ENCODE data around the gene MB21D2.
A peak's percentile ranks its signal among the peaks of the same experiment; 100 is the strongest.

MB21D2 gene

DNA sequence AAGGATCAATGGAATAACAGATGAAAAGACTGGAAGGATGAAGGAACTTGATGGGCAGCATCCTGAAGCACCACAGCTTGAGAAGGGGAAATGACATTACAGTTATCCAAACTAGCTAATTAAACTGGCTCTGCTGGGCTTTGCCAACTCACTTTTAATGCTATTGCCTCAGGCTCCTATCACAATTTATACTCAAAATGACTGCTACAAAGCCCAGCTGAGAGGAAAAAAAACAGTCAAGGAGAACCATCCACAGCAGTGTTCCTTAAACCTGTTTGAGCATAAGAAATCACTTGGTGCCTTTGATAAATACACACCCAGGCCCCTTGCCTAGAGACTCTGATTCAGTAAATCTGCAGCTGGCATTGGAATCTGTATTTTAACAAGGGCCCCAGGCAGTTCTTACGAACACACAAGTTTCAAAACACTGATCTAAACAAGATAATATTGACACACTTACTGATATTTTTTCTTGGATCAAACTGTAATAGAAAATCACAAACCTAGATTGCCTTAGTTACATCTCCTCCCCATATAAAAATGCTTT, 85.8 kb downstream of the MB21D2 start:
- DNase-seq: no peak

DNA sequence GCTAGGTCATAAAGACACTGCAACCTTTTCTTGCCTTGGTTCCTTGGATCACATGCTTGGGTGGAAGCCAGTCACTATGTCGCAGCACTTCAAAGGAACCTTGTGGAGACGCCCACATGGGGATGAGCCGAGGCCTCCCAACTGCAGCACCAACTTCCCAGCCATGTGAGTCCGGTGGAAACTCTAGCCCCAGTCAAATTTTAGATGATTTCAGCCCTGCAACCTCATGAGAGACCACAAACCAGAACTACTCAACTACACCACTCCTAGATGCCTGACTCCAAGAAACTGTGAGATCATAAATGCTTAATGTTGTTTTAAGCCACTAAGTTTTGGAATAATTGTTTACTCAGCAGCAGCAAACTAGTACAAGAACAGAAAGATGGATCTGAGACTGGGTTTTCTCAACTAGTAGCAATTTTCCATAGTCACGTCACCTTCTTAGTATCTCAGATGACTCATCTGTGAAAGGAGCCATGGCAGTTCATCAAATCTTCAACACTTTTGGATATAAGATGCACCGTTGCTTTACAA, 86.5 kb downstream of the MB21D2 start:
- DNase-seq: peak; percentile 37 to 58

DNA sequence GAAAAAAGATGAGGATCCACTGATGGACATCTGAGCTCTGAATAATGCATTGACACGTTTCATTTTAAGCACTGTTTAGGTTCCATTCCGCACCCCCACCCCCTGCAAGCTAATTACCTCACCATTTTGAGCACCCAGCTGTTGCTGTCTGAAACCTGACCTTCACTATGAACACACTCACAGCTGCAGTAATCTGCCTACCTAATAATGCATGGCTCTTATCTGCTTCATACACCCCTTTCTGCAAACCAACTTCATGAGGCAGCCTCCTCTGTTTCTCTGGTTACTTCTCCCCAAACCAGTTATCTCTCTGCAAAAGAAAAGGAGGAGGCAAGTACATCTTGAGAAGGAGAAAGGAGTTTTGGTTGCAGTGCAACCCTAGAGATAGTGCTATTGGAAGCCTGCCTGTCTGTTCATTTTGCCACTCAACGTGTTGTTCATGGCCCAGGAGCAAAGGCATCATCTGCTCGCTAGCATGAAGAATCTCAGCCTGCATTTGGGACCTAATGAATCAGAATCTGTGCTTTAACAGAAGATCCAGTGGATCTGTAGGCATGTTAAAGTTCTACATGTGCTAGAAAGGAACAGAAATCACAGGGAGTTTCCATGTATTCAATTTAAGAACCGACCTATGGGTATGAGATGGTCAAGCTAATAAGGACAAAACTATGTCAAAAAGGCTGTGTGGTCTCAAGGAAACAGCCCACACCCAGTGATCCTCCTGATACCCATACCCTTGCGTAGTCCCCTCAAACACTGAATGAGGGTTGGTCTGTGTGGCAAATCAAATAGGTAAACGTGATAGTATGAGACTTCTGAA, 87.2 kb downstream of the MB21D2 start:
- DNase-seq: no peak

DNA sequence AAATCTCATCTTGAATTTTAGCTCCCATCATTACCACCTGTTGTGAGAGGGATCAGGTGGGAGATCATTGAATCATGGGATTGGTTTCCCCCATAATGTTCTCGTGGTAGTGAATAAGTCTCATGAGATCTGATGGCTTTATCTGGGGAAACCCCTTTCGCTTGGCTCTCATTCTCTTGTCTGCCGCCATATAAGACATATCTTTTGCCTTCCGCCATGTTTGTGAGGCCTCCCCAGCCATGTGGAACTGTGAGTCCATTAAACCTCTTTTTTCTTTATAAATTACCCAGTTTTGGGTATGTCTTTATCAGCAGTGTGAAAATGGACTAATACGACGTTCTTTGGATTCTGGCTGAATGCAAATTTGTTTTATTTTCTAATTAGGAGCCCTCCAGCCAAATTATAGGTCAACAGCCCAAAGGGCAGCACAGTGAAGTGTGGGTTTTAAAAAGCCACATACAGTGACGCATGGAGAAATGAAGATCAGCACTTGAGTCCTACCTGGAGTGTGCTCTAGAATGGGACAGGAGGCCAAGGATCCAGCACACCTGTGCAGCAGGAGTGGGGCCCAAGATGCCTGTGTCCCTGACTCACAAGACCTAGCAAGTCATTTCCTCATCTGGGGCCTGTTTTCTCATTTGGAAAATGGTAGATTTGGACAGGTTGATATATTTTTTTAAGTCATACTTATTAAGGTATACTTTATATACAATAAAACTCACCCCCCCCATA, 89.6 kb downstream of the MB21D2 start:
- DNase-seq: no peak

DNA sequence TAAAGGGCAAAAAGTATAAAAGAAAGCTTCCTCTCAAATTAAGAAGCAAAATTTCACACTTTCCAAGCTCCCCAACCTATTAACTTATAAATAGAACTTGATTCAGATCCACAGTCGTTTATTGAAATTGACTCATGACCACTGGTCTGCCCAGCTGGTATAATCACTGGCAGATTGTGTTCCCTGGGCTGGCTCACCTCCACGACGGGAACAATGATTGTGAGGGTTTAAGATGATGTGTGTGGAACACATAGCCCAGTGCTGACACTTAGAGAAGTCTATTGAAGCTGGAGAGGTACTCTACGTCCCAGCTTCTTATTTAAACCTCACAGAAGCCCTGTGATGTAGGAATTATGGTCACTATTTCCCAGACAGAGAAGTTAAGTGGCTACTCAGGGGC, 90.4 kb downstream of the MB21D2 start:
- DNase-seq: peak in 1 of 2 experiments; percentile 27

DNA sequence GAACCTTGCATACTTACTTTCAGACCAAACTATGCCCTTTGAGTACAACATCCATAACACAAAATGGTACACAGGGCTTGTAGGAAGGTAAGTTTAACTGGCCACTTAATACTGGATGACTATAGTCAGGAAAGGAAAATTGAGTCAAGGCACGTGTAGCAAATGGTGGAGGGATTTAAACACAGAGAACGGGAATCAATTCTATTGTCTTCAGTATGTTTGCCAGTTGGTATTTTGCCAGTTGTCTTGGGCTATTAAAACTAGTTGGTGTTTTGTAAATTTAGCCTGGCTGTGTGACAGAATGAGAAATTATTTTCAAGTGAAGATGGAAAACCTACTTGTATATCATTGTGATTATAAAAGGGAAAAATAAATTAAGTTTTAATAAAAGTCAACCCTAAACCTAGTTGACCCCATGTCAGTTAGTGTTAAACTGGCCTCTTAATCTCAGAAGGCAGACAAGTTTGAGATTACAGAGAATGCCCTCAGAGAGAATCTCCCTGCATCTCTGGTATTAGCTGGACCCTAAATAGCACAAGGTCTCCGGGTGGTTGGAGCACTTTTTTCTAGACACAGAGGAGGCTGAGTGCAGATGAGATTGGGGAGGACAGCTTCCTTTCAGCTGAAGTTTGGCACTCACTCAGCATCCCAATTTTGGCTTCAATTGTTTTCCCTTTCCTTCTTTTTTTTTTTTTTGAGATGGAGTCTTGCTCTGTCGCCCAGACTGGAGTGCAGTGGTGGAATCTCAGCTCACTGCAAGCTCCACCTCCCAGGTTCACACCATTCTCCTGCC, 91.2 kb downstream of the MB21D2 start:
- DNase-seq: no peak

DNA sequence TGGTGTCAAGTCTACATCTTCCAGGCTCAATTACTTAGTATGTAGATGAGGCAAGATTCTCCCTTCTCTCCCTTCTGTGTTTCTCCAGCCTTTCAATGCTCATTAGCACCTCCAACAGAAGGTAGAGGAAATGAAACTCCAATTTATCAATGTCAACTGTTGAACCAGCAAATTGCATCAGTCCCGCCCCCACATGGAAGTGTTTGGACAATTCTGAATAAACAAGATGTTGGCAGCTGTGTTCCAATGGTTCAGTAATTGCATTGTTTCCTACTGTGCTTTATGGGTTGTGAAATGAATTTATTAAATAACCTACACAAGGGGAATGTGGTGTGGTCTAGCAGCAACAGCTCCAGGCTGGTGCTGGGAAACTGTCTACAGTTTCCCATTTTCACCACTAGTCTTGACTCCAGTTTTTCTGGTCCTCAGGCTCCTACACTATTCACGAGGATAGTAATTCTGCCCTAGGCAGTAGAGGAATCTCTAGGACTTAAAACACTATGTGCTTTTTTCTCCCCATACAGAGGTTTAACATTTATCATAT, 91.9 kb downstream of the MB21D2 start:
- no peak for DNase-seq

DNA sequence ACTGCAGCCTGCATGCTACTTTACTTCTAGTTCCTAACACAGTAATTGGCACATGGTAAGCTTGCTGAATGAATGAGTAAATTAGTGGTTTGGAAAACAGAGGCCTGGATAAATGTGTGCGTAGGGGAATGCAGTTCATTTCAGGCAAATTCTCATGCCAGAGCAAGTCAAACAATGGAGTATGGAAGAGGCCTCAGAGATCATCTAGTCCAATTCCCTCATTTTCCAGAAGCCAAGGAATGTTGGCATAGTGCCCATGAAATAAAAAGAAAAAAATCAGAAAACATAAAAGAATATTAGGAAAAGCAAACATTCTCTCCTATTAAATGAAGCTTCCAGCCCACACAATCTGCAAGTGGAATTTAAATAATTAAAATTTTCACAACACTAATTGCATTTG, 92.4 kb downstream of the MB21D2 start:
- no peak for DNase-seq

DNA sequence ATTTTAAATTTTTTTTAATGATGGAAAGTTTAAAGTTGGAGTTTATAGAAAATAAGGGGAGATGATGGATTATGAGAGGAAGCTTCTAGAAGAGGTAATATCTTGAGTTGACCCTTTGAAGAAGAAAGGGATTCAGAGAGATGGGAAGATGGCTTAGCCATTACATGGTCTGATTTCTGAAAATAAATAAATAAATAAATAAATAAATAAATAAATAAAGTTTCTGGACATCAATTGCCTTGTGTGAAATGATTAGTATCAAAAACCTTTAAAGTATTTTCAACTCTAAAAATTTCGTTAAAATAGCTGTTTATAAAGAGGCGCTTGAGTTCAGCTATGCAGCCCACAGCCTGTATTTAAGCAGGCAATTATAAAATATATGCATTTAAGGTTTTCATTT, 93.3 kb downstream of the MB21D2 start:
- DNase-seq: no peak

DNA sequence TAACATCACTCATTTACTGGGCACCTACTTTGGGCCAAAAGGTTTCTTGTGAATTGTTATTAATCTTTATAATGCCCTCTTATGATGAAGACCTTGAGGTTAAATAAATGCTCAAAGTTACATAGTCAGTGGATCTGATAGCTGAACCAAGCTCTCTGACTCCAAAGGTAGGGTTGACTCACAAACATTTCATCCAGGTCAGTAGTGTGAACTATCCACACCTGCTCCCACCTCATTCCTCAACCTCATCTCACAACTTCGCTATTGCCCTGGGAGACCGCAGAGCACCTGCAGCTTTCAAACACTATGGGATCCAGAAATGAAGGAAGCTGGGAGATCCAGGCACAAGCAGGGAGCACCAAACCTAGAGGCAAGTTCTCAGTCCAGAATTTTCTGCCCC, 96.5 kb downstream of the MB21D2 start:
- DNase-seq: no peak

DNA sequence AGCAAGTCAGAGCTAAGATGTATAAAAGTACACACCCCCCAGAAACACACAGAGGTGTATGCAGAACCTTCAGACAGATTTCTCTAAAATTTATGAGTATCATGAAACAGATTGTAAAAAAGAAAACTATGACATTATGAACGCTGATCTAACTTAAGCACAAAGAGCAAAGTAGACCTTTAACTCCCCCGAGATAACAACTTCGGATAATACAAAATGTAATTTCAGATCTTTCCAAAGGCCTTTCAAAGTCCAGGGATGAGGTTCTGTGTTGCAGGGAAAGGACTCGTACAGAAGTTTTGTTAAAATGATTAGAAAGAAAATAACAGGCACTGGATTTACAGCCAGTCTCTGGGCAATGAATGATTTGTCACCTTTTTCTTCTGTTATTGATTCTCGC, 97.5 kb downstream of the MB21D2 start:
- DNase-seq: no peak

DNA sequence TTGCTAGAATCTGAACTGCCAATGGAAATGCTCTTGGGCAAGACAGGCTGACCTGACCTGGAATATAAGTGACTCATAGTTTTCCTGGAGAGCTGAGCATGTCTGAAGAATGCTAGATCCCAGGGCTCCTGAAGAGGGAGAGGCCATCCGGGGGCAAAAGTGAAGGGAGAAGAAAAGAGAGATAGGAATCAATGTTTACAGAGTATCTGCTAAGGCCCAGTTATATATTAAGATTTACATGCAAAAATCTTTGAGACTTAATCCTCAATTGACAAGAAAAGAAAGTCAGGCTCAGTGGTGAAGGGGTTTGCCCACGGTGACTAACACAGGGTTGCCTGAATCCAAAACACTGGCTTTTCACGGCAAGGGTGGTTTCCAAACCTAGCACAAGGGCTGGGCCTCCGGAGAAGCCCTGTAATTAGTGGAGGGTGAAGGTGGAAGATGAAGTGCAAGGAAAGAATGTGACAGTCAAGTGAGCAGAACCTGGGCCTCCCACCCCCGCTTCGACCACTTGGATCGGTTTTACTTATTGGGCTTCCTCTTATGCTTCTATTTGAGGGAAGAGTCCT, 98.6 kb downstream of the MB21D2 start:
- peak; percentile 51 to 65 for DNase-seq

DNA sequence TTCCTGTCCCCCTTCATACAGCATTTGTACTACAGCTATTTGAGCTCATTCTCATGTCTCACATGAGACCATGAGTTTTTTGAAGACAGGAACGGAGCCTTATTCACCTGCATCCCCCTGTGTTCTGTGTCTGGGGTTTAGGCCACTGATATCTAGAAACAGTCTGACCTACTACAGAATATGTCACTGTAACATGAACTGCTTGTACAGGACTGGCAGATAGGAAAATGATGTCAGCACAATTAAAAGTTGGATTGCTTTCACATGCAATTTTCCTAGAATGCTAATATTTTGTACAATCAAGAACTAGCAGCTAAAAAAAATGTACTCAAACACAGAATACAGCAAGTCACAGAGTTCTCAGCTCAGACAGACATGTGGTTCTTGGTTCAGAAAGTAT, 99.5 kb downstream of the MB21D2 start:
- no peak for DNase-seq

DNA sequence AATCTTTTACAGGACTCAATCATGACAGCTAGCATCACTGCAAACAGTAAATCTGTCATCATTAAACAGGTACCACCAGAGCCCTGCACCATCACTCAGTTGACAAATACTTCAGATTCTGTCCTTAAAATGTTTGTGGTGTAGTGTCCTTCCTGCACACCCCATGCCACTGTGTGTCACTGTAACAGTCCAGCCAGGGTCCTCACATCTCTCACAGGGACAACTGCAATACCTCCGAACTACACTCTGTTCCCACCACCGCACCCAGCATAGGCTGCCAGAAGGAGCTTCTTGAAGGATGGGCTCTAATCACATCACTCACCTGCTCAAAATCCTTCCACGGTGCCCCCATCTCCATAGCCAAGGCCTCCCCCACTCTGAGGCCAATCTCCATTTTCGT, 100.2 kb downstream of the MB21D2 start:
- DNase-seq: no peak

DNA sequence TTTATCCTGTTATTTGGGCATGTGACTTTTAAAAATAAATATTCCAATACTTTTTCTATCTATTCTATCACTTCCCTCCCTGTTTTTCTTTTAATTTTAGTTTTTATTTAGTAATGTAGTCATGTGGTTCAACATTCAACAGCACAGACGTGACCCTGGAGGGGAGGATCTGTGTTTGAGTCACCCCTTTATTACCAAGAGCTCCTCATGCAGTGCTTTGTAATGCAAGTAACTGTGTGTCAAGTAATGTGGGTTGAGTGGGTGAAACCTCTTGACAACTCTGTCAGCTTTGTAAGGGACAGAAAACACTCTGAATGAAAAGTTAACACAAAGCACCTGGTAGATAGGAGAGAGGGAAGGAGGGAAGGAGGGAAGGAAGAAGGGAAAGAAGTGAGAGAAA, 100.6 kb downstream of the MB21D2 start:
- DNase-seq: no peak

DNA sequence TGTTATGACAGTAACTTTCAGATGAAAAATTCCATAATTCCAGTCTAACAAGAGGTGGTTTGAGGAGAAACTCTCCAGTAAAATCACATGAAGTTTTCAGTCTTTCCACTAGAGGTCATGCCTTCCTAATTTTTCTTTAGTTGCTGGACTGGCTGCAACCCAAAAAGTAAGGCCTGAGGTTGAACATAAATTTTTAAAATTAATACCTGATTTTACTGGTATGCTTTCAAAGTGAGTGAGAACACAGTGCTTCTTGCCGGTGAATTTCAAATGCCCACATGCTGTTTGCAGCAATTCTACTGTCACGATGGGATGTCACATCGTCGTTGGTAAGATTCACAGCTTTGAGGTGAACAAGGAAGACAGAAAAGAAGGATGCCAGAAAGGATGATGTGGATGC, 101.3 kb downstream of the MB21D2 start:
- no peak for DNase-seq

DNA sequence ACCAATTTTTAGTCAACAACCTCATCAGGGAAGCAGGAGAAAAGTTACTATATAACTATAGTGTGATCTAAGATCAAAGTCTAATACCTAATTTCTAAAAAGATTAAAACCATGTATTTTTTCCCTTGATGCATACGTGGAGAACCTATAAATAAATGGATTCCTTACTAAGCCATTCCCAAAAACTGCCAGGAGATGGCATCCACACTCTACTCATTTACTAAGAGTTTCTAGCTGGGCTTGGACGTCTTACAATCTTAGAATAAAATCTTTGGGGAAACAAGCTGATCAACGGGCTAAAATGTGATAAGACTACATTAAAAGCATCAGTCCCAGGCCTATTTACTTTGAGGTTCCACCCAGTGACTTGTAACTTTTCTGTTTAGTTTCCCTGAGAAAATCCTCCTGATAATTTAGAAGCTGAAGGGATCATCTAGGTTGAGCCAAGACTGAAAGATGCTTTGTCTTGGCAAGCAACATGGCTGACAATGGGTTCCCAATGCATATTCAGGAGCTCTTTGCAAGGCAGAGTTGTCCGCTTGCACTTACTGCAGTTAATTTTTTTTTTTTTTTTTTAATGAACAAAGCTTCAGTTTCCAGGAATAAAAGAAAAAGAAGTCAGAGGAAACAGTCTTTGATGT, 104.8 kb downstream of the MB21D2 start:
- DNase-seq: no peak

DNA sequence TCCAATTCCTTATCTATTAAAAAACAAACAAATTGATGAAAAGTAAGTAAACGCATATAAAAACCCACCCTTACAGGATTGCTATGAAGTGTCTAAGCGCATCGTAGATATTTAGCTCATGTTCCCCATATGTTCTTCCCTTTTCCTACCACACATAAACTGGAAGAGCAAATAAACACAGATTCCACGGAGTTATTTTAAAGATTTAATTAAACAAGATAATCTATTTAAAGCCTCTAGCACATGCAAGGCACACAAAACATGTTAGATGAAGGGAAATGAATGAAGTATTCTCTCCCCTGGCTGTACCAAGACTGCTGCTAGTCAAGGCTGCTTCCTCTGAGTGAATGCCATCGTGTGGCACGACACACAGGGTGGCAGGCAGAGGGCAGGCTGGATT, 111.9 kb downstream of the MB21D2 start:
- no peak for DNase-seq

DNA sequence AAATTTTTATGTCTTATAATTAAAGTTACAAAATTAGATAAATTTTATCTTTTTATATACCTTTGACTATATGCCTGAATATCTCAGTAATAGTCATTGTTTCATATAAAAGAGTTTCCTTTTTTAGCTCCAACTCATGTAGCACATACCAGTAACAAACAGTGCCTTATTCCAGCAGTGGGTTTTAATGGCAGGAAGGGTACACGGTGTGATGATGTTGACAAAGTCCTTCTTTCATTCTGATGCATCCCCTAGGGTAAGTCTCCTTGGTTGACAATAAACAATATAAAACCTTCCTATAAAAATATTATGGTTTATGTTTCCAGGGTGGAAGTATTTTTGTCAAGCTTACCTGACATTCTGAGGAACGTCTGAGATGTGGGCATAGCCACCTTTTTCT, 113.2 kb downstream of the MB21D2 start:
- no peak for DNase-seq

DNA sequence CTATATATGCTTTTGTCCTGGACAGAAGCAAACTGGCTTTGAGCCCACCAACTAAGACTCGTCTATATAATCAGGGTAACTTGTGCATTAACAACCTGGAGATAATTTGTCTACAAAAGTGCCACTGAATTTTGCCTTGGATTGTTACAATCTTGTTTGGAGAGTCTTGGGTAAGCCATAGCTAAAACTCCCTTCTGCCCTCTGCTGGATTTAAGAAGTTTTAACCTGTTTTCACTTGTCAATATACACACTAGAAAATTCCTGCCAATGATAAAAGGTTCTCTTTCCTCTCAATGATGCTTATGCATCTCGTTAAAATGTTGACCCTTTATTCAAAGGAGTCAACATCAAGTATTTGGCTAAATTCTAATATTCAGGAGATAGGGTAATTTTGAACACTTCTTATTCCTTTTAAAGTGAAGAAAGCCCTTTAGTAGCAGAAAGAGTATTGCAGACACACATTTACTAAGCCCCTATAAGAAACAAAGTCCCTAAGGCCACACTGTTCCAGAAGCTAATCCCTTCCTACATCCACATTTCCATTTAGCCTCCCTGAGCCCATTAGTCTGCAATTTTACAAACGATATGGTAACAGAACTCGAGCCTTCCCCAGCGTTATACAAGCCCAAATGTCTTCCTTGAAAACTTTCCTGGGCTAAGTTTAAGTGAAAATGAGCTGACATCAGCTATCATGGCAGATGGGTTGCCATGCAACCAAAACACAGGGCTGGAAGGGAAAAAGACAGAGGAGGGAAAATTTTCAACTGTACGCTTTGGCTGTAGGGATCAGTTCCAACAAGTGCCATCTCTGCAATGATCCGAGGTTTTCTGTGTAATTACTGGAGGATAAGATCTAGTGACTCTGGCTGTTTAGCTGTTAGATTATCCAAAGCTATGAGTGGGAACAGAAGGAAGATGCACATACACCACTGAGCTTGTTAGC, 114.4 kb downstream of the MB21D2 start:
- DNase-seq: no peak

DNA sequence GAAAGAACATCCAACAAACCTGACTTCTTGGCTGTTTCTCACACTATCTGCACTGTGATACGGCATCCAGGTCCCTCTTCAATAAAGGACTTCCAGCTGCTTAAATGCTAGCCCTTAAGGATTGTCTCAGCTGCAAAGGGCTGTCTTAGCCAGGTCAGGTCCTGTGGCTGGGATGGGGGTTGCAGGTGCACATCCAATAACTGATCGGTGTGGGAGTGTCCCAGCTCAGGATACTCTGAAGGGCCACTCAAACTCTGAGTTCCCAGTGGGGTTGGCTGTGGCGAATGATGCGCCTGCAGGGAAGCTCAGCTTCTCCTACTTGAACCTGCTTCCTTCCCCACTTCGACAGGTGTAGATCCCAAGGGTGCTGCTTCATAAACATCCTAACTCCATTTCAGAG, 115.7 kb downstream of the MB21D2 start:
- DNase-seq: no peak

Data from activated CD4-positive, alpha-beta T cell treated with anti-CD3 and anti-CD28 coated beads, Interleukin-2, amount 50 U/mL, for 48 hours (primary cell).